ENCODE results near the gene TCF7.

DNA sequence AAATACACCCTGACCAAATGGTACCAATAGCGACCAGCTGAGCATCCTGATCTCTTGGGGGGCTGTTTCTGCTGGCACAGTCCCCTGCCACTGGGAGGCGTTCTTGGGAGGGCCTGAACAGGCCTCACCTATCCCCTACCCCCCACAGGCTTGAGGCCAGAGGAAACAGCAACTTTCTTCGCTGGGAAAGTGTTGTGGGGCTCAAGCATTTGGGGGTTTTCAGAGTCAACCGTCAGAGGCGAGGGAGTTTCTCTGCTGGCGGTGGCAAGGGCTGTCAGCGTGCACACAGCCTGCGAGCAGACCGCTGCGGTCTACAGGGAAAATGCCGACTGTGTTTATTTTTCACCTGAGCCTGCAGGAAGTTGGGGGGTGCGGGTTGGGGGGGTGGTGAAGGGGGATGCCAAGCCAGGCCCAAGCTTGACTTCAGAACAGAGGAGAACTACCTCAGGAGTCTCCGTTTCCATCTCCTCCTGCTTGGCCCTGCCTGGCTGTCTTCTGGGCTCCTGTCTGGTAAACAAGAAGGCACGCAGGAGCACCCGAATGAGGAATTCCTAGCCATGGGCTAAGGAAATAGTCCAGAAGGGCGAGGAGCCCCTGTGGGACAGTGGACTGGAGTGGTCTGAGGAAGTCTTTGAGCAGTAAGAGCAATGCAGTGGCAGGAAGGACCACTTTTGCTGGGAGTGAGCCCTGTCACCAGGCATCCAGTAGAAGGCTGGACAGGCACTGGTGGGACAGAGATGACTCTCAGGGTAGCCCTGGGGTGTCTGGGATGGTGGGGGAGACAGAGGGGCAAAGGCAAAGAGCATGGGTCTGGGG, 18.1 kb downstream of the TCF7 start:
- TF ChIP-seq CTCF (IDR thresholded peaks at IDR 0.05) (no peak), MAFK (IDR thresholded peaks at IDR 0.05; ENCODE audit: partially characterized antibody) (peak; percentile 42), CHD4 (IDR thresholded peaks at IDR 0.05; ENCODE audit: borderline replicate concordance) (no peak), RAD21 (conservative IDR thresholded peaks at IDR 0.05 in 1 of 2, IDR thresholded peaks at IDR 0.05 in 1 of 2) (no peak)
